Neural cell (in vitro differentiated cells): ENCODE measurements around the gene MKRN2OS. TPM values are rescaled to one million over a fixed set of nuclear protein-coding genes. Genes with fewer than 3 reads are reported as not detected.

Source experiments
- H2AFZ ChIP-seq: fragments of 200-600, 300-800 bp; sonication (generic), shearing (Covaris generic); 2 replicates; pipeline ENCODE4 v1.6.0; 2014; ENCODE audit warnings: low read depth, mild to moderate bottlenecking, antibody characterized with exemption, low read length, moderate library complexity
- H3F3A ChIP-seq: fragments of 200-600 bp; shearing (Covaris generic); 2 replicates; pipeline ENCODE4 v1.6.1; 2016; ENCODE audit warnings: mild to moderate bottlenecking, moderate library complexity, mixed read lengths, antibody characterized with exemption, low read length; ENCODE audit not compliant: insufficient read depth, poor library complexity, severe bottlenecking
- H3K27ac ChIP-seq: fragments of 200-600, 300-800 bp; sonication (generic), shearing (Covaris generic); 2 replicates; pipeline ENCODE4 v1.5.1; 2014; ENCODE audit warnings: mild to moderate bottlenecking, low read length, moderate library complexity
- H3K27me3 ChIP-seq: fragments of 300-800, 200-600 bp; sonication (generic), shearing (Covaris generic); 2 replicates; pipeline ENCODE4 v1.6.0; 2014; ENCODE audit warnings: mild to moderate bottlenecking, low read depth, low read length, moderate library complexity; ENCODE audit not compliant: insufficient read depth
- H3K36me3 ChIP-seq: fragments of 300-800, 200-600 bp; sonication (generic), shearing (Covaris generic); 2 replicates; pipeline ENCODE4 v1.5.1; 2014; ENCODE audit warnings: mild to moderate bottlenecking, antibody characterized with exemption, low read length, moderate library complexity; ENCODE audit not compliant: insufficient read depth
- H3K4me2 ChIP-seq: fragments of 300-800, 200-600 bp; sonication (generic), shearing (Covaris generic); 2 replicates; pipeline ENCODE4 v1.6.0; 2014; ENCODE audit warnings: mild to moderate bottlenecking, low read length
- H3K4me3 ChIP-seq: fragments of 300-800, 200-600 bp; sonication (generic), shearing (Covaris generic); 2 replicates; pipeline ENCODE4 v1.5.1; 2014; ENCODE audit warnings: mild to moderate bottlenecking, low read length, moderate library complexity
- H3K79me2 ChIP-seq: fragments of 200-600 bp; shearing (Covaris generic); replicated peaks from 2 replicates; pipeline ENCODE4 v1.6.0; 2014; ENCODE audit warnings: mild to moderate bottlenecking, low read length, moderate library complexity; ENCODE audit not compliant: insufficient read depth
- H3K9ac ChIP-seq: fragments of 300-800, 200-600 bp; sonication (generic), shearing (Covaris generic); 2 replicates; pipeline ENCODE4 v1.6.1; 2016; ENCODE audit warnings: mild to moderate bottlenecking, low read length, mixed read lengths
- H3K9me2 ChIP-seq: fragments of 200-600 bp; shearing (Covaris generic); 2 replicates; pipeline ENCODE4 v1.6.1; 2016; ENCODE audit warnings: mild to moderate bottlenecking, low read length, mixed read lengths; ENCODE audit not compliant: insufficient read depth
- H3K9me3 ChIP-seq: fragments of 200-600, 300-800 bp; sonication (generic), shearing (Covaris generic); 2 replicates; pipeline ENCODE4 v1.6.1; 2016; ENCODE audit warnings: mild to moderate bottlenecking, mixed run types, low read length, moderate library complexity, mixed read lengths
- H4K20me1 ChIP-seq: fragments of 200-600 bp; shearing (Covaris generic); 2 replicates; pipeline ENCODE4 v1.6.1; 2016; ENCODE audit warnings: mild to moderate bottlenecking, mixed run types; ENCODE audit not compliant: insufficient read depth
- CTCF ChIP-seq: fragments of 450-650 bp; IDR thresholded peaks from 2 replicates; pipeline ENCODE4 v1.5.1; 2014; ENCODE audit warnings: antibody characterized with exemption, mild to moderate bottlenecking, moderate library complexity; ENCODE audit not compliant: poor library complexity, severe bottlenecking
- EP300 ChIP-seq: fragments of 450-650 bp; conservative IDR thresholded peaks from 2 replicates; pipeline ENCODE4 v1.6.1; 2014; ENCODE audit warnings: antibody characterized with exemption, mild to moderate bottlenecking, moderate library complexity; ENCODE audit not compliant: poor library complexity, severe bottlenecking
- EZH2 ChIP-seq: fragments of 200-600, 300-800 bp; shearing (Covaris generic), sonication (generic); IDR thresholded peaks from 2 replicates; pipeline ENCODE4 v1.6.1; 2014; ENCODE audit warnings: antibody characterized with exemption, low read length, borderline replicate concordance, mild to moderate bottlenecking; ENCODE audit not compliant: insufficient read depth, poor library complexity, severe bottlenecking
- MXI1 ChIP-seq: fragments of 450-650 bp; conservative IDR thresholded peaks from 2 replicates; pipeline ENCODE4 v1.6.1; 2014; ENCODE audit warnings: antibody characterized with exemption, mild to moderate bottlenecking; ENCODE audit not compliant: poor library complexity, severe bottlenecking
- POLR2AphosphoS5 ChIP-seq: IDR thresholded peaks from 2 replicates; pipeline ENCODE4 v1.6.1; 2012
- RAD21 ChIP-seq: fragments of 450-650 bp; conservative IDR thresholded peaks from 2 replicates; pipeline ENCODE4 v1.6.1; 2014; ENCODE audit warnings: antibody characterized with exemption, mild to moderate bottlenecking, moderate library complexity
- REST ChIP-seq: IDR thresholded peaks from 2 replicates; pipeline ENCODE4 v1.6.1; 2012; ENCODE audit warnings: borderline replicate concordance
- SMC3 ChIP-seq: fragments of 450-650 bp; conservative IDR thresholded peaks from 2 replicates; pipeline ENCODE4 v1.6.1; 2014; ENCODE audit warnings: antibody characterized with exemption, mild to moderate bottlenecking, moderate library complexity; ENCODE audit not compliant: poor library complexity
- TAF1 ChIP-seq: IDR thresholded peaks from 2 replicates; pipeline ENCODE4 v1.6.1; 2012; ENCODE audit warnings: low read depth
- polyA plus RNA-seq: library from polyadenylated mRNA; depleted of rRNA; stranded (reverse); fragments of >200 nt; gene quantifications from 2 replicates; pipeline ENCODE4 v1.2.3, GENCODE V29; 2014

Gene MKRN2OS
- polyA plus RNA-seq, 1 donor from 2014 or later: 0.36 TPM

- Histone ChIP-seq H4K20me1 (no peaks in the 10 kb centered on the region), H3K9me2 (no peaks in the 10 kb centered on the region), H3K4me3 (no peak overlapping the region), H3F3A (no peaks in the 10 kb centered on the region), H3K36me3 (no peaks in the 10 kb centered on the region), H3K79me2 (no peaks in the 10 kb centered on the region), H3K27me3 (no peaks in the 10 kb centered on the region), H2AFZ (no peak overlapping the region), H3K4me2 (no peak overlapping the region), H3K9ac (no peak overlapping the region), H3K9me3 (no peaks in the 10 kb centered on the region), H3K27ac (no peak overlapping the region)
- TF ChIP-seq TAF1 (no peak), POLR2AphosphoS5 (no peak), SMC3 (no peak), RAD21 (no peak), MXI1 (no peak), EP300 (no peak), REST (no peak), CTCF (no peak), EZH2 (no peak)
Measured at GRCh38 chr3:12532182-12532581, 13.1 kb downstream of the MKRN2OS start.

- Histone ChIP-seq H3K9me2 (no peaks in the 10 kb centered on the region), H3K36me3 (no peaks in the 10 kb centered on the region), H3K9me3 (no peaks in the 10 kb centered on the region), H3K27ac (no peak overlapping the region), H3K4me3 (no peak overlapping the region), H4K20me1 (no peaks in the 10 kb centered on the region), H3K27me3 (no peaks in the 10 kb centered on the region), H3F3A (no peaks in the 10 kb centered on the region), H3K79me2 (no peaks in the 10 kb centered on the region), H2AFZ (no peak overlapping the region), H3K4me2 (no peak overlapping the region), H3K9ac (no peak overlapping the region)
- TF ChIP-seq MXI1 (no peak), SMC3 (no peak), POLR2AphosphoS5 (no peak), EP300 (no peak), TAF1 (no peak), REST (no peak), CTCF (no peak), EZH2 (no peak), RAD21 (no peak)
Measured at GRCh38 chr3:12527757-12528143, 17.5 kb downstream of the MKRN2OS start.
